ENCODE measurements around the gene HHIPL2.

DNA sequence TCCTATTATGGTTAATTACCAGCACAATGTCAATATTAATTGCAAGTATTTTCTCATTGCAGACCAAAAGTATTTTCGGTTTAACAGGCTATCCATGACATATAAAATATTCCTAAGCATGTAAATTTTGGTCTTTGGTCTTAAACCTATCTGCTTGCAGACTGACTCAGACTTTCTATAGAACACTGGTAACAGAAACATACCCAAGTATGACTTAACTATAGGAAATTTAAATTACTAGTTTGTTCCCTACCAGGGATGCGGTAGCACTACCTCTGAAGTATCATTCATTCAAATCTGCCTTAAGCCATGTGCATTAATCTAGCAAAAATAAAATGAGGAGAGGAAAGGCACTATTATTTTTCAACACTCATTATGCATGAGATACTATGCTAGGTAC is 38.9 kb upstream of the HHIPL2 start:
- TF ChIP-seq CTCF (IDR thresholded peaks at IDR 0.05): no peak
- TF ChIP-seq POLR2A (IDR thresholded peaks at IDR 0.05): no peak
